ENCODE measurements around the gene SLC6A1.

SLC6A1 gene

GRCh38 chr3:10968401-10968800 lies 24.1 kb upstream of the SLC6A1 start:
- DNase-seq (ENCODE audit: low read depth): no peak
- TF ChIP-seq CTCF (IDR thresholded peaks at IDR 0.05; ENCODE audit: control insufficient read depth, extremely low read depth, insufficient read depth): no peak
- H3K4me3 ChIP-seq (ENCODE audit: low read depth, low read length): no peak overlapping the region

- TF ChIP-seq CTCF (IDR thresholded peaks at IDR 0.05; ENCODE audit: control insufficient read depth, extremely low read depth, insufficient read depth): no peak
- DNase-seq (ENCODE audit: low read depth): no peak
Observed at GRCh38 chr3:10970306-10970960, 22.1 kb upstream of the SLC6A1 start.

DNA sequence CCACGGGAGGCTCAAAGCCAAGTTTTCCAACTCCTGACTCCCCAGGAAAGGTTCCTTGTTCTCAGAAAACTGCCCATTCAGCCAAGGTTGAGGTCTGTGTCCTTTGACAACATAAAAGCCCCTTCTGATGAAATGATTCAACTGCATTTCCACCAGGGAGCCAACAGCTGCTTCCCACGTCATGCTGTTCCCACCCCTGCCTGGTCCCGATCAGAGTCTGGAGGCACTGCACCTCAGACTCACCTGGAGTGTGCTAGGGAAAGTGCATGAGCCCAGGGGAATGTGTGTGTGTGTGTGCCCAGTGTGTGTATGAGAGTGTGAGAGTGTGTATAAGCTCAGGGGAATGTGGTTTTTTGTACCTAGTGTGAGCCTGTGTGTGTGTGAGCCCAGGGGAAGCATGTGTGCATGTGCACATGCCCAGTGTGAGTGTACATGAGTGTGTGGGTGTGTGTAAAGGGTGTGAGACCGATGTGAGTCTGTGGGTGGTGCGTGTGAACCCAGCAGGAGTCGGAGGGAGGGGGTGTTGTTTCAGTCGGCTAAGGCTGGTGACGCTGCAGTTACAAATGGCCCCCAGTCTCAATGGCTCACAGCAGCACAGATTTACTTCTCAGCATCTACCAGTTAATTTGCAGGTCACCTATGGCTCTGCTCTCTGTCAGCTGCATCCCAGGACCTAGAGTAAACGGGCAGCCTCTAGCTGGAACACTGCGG lies 20.3 kb upstream of the SLC6A1 start:
- DNase-seq (ENCODE audit: low read depth): no peak
- H3K4me3 ChIP-seq (ENCODE audit: low read depth, low read length): no peak overlapping the region
- no peak for TF ChIP-seq CTCF (IDR thresholded peaks at IDR 0.05; ENCODE audit: control insufficient read depth, extremely low read depth, insufficient read depth)

More at GRCh38 chr3:10970306-10970960, 22.1 kb upstream of the SLC6A1 start:
- H3K4me3 ChIP-seq (ENCODE audit: low read depth, low read length): no peak overlapping the region

GRCh38 chr3:10973046-10973595 lies 19.4 kb upstream of the SLC6A1 start:
- TF ChIP-seq CTCF (IDR thresholded peaks at IDR 0.05; ENCODE audit: control insufficient read depth, extremely low read depth, insufficient read depth): peak; percentile 19
- no peak for DNase-seq (ENCODE audit: low read depth)
- H3K4me3 ChIP-seq (ENCODE audit: low read depth, low read length): no peak overlapping the region

GRCh38 chr3:10974131-10974530 lies 18.4 kb upstream of the SLC6A1 start:
- TF ChIP-seq CTCF (IDR thresholded peaks at IDR 0.05; ENCODE audit: control insufficient read depth, extremely low read depth, insufficient read depth): no peak
- no peak for DNase-seq (ENCODE audit: low read depth)
- no peak overlapping the region for H3K4me3 ChIP-seq (ENCODE audit: low read depth, low read length)

DNA sequence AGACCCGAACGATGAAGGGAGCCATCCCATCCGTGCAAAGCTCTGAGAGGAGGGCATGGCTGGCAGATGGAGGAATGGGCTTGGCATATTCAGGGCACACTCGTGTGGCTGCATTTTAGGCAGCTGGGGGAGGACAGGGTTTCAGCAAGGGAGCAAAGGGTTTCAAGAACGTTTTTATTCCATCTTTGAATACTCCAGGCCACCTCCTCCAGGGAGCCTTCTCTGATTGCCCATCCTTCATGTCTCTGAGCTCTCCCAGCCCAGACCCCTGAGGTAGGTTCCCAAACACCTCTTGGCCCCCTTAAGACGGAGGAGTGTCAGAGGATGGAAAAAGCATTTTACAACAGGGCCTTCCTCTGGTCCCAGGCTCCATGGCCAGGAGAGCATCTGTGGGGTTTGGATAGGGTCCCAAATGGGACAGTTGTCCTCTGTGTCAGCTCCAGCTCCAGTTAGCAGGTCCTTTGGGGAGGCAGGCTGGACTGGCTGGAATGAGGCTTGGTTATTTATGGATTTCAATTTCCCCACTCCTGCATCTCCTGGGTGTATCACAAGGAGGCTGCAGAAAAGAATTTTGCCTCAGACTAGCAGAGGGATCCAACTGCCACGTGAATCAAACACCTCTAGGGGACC lies 17.7 kb upstream of the SLC6A1 start:
- no peak overlapping the region for H3K4me3 ChIP-seq (ENCODE audit: low read depth, low read length)
- no peak for TF ChIP-seq CTCF (IDR thresholded peaks at IDR 0.05; ENCODE audit: control insufficient read depth, extremely low read depth, insufficient read depth)
- no peak for DNase-seq (ENCODE audit: low read depth)
